ENCODE measurements around the gene C20orf141. TPM values are rescaled to one million over a fixed set of nuclear protein-coding genes. Genes with fewer than 3 reads are reported as not detected.

The C20orf141 gene
- total and polyA plus RNA-seq, 5 donors from 2014 or later, result not detected

DNA sequence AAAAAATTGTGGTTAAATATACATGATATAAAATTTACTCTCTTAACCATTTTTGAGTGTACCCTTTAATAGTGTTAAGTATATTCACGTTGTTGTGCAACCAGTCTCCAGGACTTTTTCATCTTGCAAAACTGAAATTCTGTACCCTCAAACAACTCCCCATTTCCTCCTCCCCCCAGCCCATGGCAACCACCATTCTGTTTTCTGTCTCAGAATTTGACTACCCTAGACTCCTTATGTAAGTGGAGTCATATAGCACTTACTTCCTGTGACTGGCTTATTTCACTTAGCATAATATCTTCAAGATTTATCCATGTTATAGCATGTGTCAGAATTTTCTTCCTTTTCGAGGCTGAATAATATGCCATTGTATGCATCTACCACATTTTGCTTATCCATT, 30.8 kb downstream of the C20orf141 start:
- H3K4me3 ChIP-seq (ENCODE audit: low read depth, low read length), result no peak overlapping the region
- no peak overlapping the region for H3K27ac ChIP-seq (ENCODE audit: insufficient read depth, low read length, poor library complexity, severe bottlenecking)
- H3K4me1 ChIP-seq (ENCODE audit: control insufficient read depth, insufficient read depth, low read length, poor library complexity, severe bottlenecking), result peaks cover 10% of the 10 kb centered on the region
- Mint-ChIP-seq H3K4me1 (peaks cover 18 to 37% (median 28%) of the 10 kb centered on the region in 4 donors), H3K36me3 (peaks cover 11% of the 10 kb centered on the region), H3K4me3 (peak overlapping the region in 2 of 4 donors; percentile 12 to 22), H3K27ac (no peak overlapping the region), H3K27me3 (no peaks in the 10 kb centered on the region), H3K9me3 (peaks cover 0 to 2% (median 0%) of the 10 kb centered on the region in 7 donors)
- ATAC-seq (ENCODE audit: low read depth in 2 of 2) (no peak), DNase-seq (no peak)
- H3K36me3 ChIP-seq (ENCODE audit: control insufficient read depth, insufficient read depth, low read length), result no peaks in the 10 kb centered on the region
- H3K9me3 ChIP-seq (ENCODE audit: control insufficient read depth in 2 of 2, low read length in 2 of 2), result no peaks in the 10 kb centered on the region
- H3K27me3 ChIP-seq (ENCODE audit: control insufficient read depth, insufficient read depth, low read length), result no peaks in the 10 kb centered on the region

DNA sequence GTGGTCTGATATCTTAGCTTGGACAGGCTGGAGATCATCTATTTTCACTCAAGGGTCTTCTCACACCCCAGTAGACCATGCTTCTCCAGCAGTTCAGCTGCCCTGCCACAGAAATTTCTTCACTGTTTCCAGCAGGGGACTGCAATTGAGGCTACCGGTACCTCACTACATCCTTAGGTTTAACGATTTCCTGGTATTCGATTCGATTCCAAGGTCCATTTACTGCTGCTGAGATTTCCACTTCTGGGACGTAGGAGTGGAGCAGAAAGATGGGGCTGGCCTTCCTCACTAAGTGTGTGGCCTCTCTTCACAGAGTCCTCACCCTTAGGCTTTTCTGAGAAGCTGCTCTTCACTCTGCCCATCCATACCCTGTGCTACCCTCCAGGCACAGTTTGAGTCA, 31.9 kb downstream of the C20orf141 start:
- Histone ChIP-seq H3K9me3 (ENCODE audit: control insufficient read depth in 2 of 2, low read length in 2 of 2) (no peaks in the 10 kb centered on the region), H3K36me3 (ENCODE audit: control insufficient read depth, insufficient read depth, low read length) (no peaks in the 10 kb centered on the region)

DNA sequence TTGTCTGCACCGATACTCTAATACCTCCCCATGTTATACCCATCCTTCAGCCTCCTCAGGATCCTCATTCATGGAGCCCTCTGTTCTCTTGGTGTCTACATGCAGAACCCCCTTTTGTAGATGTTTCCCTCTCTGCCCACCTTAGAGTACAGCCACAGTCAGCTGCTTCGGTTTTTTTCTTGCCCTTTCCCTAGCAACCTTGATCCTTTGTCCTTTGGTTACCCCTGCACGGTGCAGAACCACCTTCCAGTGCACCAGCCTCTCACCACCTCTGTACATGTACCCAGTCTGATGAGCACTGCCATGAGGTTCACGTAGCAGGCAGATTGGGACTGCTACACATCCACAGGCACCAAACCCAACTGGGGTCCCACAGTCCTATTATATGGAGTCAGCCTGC, 33.0 kb downstream of the C20orf141 start:
- Histone ChIP-seq H3K4me3 (ENCODE audit: low read depth, low read length) (no peak overlapping the region), H3K27me3 (ENCODE audit: control insufficient read depth, insufficient read depth, low read length) (no peaks in the 10 kb centered on the region), H3K36me3 (ENCODE audit: control insufficient read depth, insufficient read depth, low read length) (no peaks in the 10 kb centered on the region), H3K4me1 (ENCODE audit: control insufficient read depth, insufficient read depth, low read length, poor library complexity, severe bottlenecking) (peaks cover 4% of the 10 kb centered on the region), H3K27ac (ENCODE audit: insufficient read depth, low read length, poor library complexity, severe bottlenecking) (no peak overlapping the region), H3K9me3 (ENCODE audit: control insufficient read depth in 2 of 2, low read length in 2 of 2) (no peaks in the 10 kb centered on the region)
- ATAC-seq (ENCODE audit: low read depth in 2 of 2) (no peak), DNase-seq (no peak)
- H3K4me1 Mint-ChIP-seq, result peaks cover 16 to 43% (median 34%) of the 10 kb centered on the region in 4 donors
- H3K27me3 Mint-ChIP-seq, result no peaks in the 10 kb centered on the region
- H3K9me3 Mint-ChIP-seq, result peaks cover 0 to 2% (median 0%) of the 10 kb centered on the region in 7 donors
- H3K27ac Mint-ChIP-seq, result peak overlapping the region in 1 of 3 donors; percentile 50
- H3K4me3 Mint-ChIP-seq, result no peak overlapping the region
- H3K36me3 Mint-ChIP-seq, result peaks cover 11% of the 10 kb centered on the region

More for the DNA sequence above, 31.9 kb downstream of the C20orf141 start:
- Histone ChIP-seq H3K4me3 (ENCODE audit: low read depth, low read length) (no peak overlapping the region), H3K27ac (ENCODE audit: insufficient read depth, low read length, poor library complexity, severe bottlenecking) (no peak overlapping the region), H3K4me1 (ENCODE audit: control insufficient read depth, insufficient read depth, low read length, poor library complexity, severe bottlenecking) (peaks cover 2% of the 10 kb centered on the region), H3K27me3 (ENCODE audit: control insufficient read depth, insufficient read depth, low read length) (no peaks in the 10 kb centered on the region)
- no peak for DNase-seq
- H3K36me3 Mint-ChIP-seq, result peaks cover 11% of the 10 kb centered on the region
- H3K27me3 Mint-ChIP-seq, result no peaks in the 10 kb centered on the region
- no peak overlapping the region for H3K27ac Mint-ChIP-seq
- no peak overlapping the region for H3K4me3 Mint-ChIP-seq
- ATAC-seq (ENCODE audit: low read depth in 2 of 2), result no peak
- H3K9me3 Mint-ChIP-seq, result peaks cover 0 to 2% (median 0%) of the 10 kb centered on the region in 7 donors
- H3K4me1 Mint-ChIP-seq, result peaks cover 18 to 35% (median 25%) of the 10 kb centered on the region in 4 donors

DNA sequence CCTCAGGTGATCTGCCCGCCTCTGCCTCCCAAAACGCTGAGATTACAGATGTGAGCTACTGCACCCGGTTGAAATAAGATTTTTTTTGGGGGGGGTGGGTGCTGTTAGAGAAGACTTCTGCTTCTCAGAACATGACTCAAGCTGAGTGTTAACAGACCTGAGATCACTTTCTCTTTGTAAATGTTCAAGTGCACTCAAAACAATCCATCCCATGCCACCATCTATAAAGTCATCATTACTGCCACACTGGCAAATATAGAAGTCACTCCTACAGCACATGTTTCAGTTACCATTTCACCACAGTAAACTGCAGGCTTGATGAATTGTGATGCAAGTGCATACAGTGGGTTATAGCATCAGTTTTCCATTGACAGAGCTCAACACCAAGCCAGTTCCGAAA, 34.7 kb downstream of the C20orf141 start:
- peaks cover 4% of the 10 kb centered on the region for H3K4me1 ChIP-seq (ENCODE audit: control insufficient read depth, insufficient read depth, low read length, poor library complexity, severe bottlenecking)
- no peaks in the 10 kb centered on the region for H3K27me3 ChIP-seq (ENCODE audit: control insufficient read depth, insufficient read depth, low read length)
- H3K27ac Mint-ChIP-seq, result no peak overlapping the region
- no peaks in the 10 kb centered on the region for H3K36me3 ChIP-seq (ENCODE audit: control insufficient read depth, insufficient read depth, low read length)
- ATAC-seq (ENCODE audit: low read depth in 2 of 2) (no peak), DNase-seq (no peak)
- no peaks in the 10 kb centered on the region for H3K27me3 Mint-ChIP-seq
- no peak overlapping the region for H3K4me3 ChIP-seq (ENCODE audit: low read depth, low read length)
- peaks cover 3 to 35% (median 28%) of the 10 kb centered on the region in 4 donors for H3K4me1 Mint-ChIP-seq
- H3K27ac ChIP-seq (ENCODE audit: insufficient read depth, low read length, poor library complexity, severe bottlenecking), result no peak overlapping the region
- peaks cover 11% of the 10 kb centered on the region for H3K36me3 Mint-ChIP-seq
- H3K9me3 Mint-ChIP-seq, result peaks cover 0 to 2% (median 0%) of the 10 kb centered on the region in 7 donors
- H3K4me3 Mint-ChIP-seq, result no peak overlapping the region
- no peaks in the 10 kb centered on the region for H3K9me3 ChIP-seq (ENCODE audit: control insufficient read depth in 2 of 2, low read length in 2 of 2)

DNA sequence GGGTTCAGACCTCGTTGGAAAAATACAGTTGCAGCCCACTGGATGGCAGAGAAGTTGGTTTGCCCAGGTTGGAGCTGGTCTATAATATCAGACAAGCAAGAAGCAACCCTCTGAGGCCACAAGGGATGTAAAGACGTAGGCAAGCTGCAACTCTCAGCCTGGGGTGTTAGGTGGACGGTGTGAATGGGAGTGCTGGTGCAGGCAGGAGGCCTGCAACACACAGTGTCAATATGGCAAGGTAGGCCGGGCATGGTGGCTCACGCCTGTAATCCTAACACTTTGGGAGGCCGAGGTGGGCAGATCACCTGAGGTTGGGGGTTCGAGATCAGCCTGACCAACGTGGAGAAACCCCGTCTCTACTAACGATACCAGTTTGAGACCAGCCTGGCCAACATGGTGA, 36.3 kb downstream of the C20orf141 start:
- no peaks in the 10 kb centered on the region for H3K27me3 Mint-ChIP-seq
- H3K4me1 Mint-ChIP-seq, result peaks cover 0 to 30% (median 23%) of the 10 kb centered on the region in 4 donors
- DNase-seq (no peak), ATAC-seq (ENCODE audit: low read depth in 2 of 2) (no peak)
- H3K27me3 ChIP-seq (ENCODE audit: control insufficient read depth, insufficient read depth, low read length), result no peaks in the 10 kb centered on the region
- H3K36me3 ChIP-seq (ENCODE audit: control insufficient read depth, insufficient read depth, low read length), result no peaks in the 10 kb centered on the region
- peak overlapping the region in 2 of 3 donors; percentile 38 to 60 for H3K27ac Mint-ChIP-seq
- H3K4me1 ChIP-seq (ENCODE audit: control insufficient read depth, insufficient read depth, low read length, poor library complexity, severe bottlenecking), result peaks cover 4% of the 10 kb centered on the region
- peaks cover 11% of the 10 kb centered on the region for H3K36me3 Mint-ChIP-seq
- peaks cover 0 to 2% (median 0%) of the 10 kb centered on the region in 7 donors for H3K9me3 Mint-ChIP-seq
- no peak overlapping the region for H3K4me3 Mint-ChIP-seq
- no peak overlapping the region for H3K27ac ChIP-seq (ENCODE audit: insufficient read depth, low read length, poor library complexity, severe bottlenecking)
- H3K9me3 ChIP-seq (ENCODE audit: control insufficient read depth in 2 of 2, low read length in 2 of 2), result no peaks in the 10 kb centered on the region
- no peak overlapping the region for H3K4me3 ChIP-seq (ENCODE audit: low read depth, low read length)

DNA sequence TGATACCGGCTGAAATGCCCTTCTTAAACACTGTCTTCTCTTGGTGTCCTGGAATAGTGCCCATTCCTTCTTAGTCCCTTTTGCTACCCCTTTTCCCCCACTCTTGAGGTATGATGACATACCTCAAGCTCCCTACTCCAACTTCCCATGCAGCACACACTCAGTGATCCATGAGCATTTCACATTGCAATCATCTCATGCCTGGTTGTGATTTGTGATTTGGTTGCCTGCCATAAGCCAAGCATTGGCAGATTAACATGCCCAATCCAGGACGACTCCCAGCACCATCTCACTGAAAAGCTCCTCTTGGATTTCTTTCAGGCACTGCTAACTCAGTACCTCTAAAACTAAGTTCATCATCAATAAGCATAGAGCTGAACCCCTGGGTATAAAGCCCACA, 43.8 kb downstream of the C20orf141 start:
- no peaks in the 10 kb centered on the region for H3K9me3 Mint-ChIP-seq
- no peak overlapping the region for H3K27ac Mint-ChIP-seq
- peaks cover 9% of the 10 kb centered on the region for H3K36me3 Mint-ChIP-seq
- Histone ChIP-seq H3K27me3 (ENCODE audit: control insufficient read depth, insufficient read depth, low read length) (no peaks in the 10 kb centered on the region), H3K4me3 (ENCODE audit: low read depth, low read length) (no peak overlapping the region), H3K9me3 (ENCODE audit: control insufficient read depth in 2 of 2, low read length in 2 of 2) (no peaks in the 10 kb centered on the region), H3K4me1 (ENCODE audit: control insufficient read depth, insufficient read depth, low read length, poor library complexity, severe bottlenecking) (no peaks in the 10 kb centered on the region), H3K27ac (ENCODE audit: insufficient read depth, low read length, poor library complexity, severe bottlenecking) (no peak overlapping the region), H3K36me3 (ENCODE audit: control insufficient read depth, insufficient read depth, low read length) (peaks cover 16% of the 10 kb centered on the region)
- no peaks in the 10 kb centered on the region for H3K27me3 Mint-ChIP-seq
- peaks cover 2 to 9% (median 6%) of the 10 kb centered on the region in 4 donors for H3K4me1 Mint-ChIP-seq
- ATAC-seq (ENCODE audit: low read depth in 2 of 2) (no peak), DNase-seq (no peak)
- no peak overlapping the region for H3K4me3 Mint-ChIP-seq

DNA sequence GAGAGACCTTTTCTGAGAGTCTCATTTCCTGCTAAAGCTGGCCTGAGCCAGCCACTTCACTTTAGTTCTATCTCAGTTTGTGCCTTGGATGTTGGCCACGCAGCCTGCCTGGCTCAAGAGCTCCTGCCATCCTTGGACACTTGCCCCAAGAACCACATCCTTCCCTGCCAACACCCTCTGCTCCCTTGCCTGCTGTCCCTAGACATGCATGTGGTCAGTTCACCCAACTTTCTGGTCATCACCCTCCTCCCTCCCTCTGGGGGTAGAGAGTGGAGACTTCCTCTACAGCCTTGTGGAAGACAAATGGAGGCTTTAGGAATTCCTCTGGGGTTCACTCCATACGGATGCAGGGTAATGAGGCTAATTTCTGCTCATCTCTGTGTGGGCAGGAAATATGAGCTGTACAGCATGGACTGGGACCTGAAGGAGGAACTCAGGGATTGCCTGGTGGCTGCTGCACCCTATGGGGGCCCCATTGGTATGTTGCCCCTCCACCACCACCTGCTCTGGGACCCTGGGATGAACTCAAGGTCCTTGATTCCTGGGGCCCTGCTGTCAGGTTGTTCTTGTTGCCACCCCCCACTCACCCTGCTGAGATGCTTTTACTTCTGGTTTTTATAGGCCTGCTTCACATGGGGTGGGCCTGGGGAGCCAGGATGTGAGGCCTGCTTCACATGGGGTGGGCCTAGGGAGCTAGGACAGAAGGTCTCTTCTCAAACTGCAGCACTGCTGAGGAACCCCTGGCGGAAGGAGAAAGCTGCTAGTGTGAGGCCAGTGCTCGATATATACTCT, 44.7 kb downstream of the C20orf141 start:
- Histone ChIP-seq H3K4me1 (ENCODE audit: control insufficient read depth, insufficient read depth, low read length, poor library complexity, severe bottlenecking) (no peaks in the 10 kb centered on the region), H3K27me3 (ENCODE audit: control insufficient read depth, insufficient read depth, low read length) (no peaks in the 10 kb centered on the region), H3K9me3 (ENCODE audit: control insufficient read depth in 2 of 2, low read length in 2 of 2) (no peaks in the 10 kb centered on the region), H3K36me3 (ENCODE audit: control insufficient read depth, insufficient read depth, low read length) (peaks cover 16% of the 10 kb centered on the region), H3K4me3 (ENCODE audit: low read depth, low read length) (no peak overlapping the region), H3K27ac (ENCODE audit: insufficient read depth, low read length, poor library complexity, severe bottlenecking) (no peak overlapping the region)
- no peak overlapping the region for H3K4me3 Mint-ChIP-seq
- DNase-seq (no peak), ATAC-seq (ENCODE audit: low read depth in 2 of 2) (no peak)
- no peaks in the 10 kb centered on the region for H3K27me3 Mint-ChIP-seq
- H3K27ac Mint-ChIP-seq, result no peak overlapping the region
- H3K4me1 Mint-ChIP-seq, result peaks cover 2 to 10% (median 5%) of the 10 kb centered on the region in 4 donors
- peaks cover 9% of the 10 kb centered on the region for H3K36me3 Mint-ChIP-seq
- H3K9me3 Mint-ChIP-seq, result no peaks in the 10 kb centered on the region

DNA sequence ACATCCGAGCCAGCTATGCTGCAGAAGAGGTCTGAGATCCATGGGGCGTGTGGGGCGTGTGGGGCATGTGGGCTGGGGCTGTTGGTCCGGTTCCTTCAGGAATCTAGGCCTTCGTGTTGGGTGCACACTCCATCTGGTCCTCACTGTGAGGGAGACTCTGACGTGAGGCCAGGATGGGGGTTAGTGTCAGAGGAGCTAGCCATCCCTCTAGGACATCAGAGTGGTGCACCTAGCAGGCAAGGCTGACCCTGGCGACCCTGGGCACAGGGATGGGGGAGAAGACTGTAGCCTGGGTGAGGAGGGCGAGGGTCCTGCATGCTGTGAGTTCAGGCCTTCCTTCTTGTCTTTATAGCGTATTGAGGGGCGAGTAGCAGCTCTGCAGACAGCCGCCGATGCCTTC, 49.8 kb downstream of the C20orf141 start:
- Mint-ChIP-seq H3K27ac (peak overlapping the region in 1 of 3 donors; percentile 84), H3K4me1 (peaks cover 0 to 32% (median 10%) of the 10 kb centered on the region in 4 donors), H3K27me3 (no peaks in the 10 kb centered on the region), H3K36me3 (peaks cover 18% of the 10 kb centered on the region), H3K4me3 (no peak overlapping the region), H3K9me3 (no peaks in the 10 kb centered on the region)
- Histone ChIP-seq H3K36me3 (ENCODE audit: control insufficient read depth, insufficient read depth, low read length) (peaks cover 20% of the 10 kb centered on the region), H3K27ac (ENCODE audit: insufficient read depth, low read length, poor library complexity, severe bottlenecking) (no peak overlapping the region), H3K27me3 (ENCODE audit: control insufficient read depth, insufficient read depth, low read length) (no peaks in the 10 kb centered on the region), H3K9me3 (ENCODE audit: control insufficient read depth in 2 of 2, low read length in 2 of 2) (no peaks in the 10 kb centered on the region), H3K4me1 (ENCODE audit: control insufficient read depth, insufficient read depth, low read length, poor library complexity, severe bottlenecking) (no peaks in the 10 kb centered on the region), H3K4me3 (ENCODE audit: low read depth, low read length) (no peak overlapping the region)
- no peak for DNase-seq
- no peak for ATAC-seq (ENCODE audit: low read depth in 2 of 2)

Data from CD4-positive, CD25-positive, alpha-beta regulatory T cell (primary cell).